SK-N-MC (cell line): ENCODE measurements around the gene COQ6.
"Not testable (repeated sequence)": the region's sequence is repeated elsewhere in the genome, so short reads cannot be mapped to it uniquely, and the experiment has no call there.

Experiments used
- DNase-seq: peaks from one replicate; pipeline ENCODE4 v3.0.0-alpha.2; 2011; ENCODE audit warnings: low read depth, low spot score
- H3K27ac ChIP-seq: fragments of 200-600 bp; sonication (generic); 2 replicates; pipeline ENCODE4 v1.5.1; 2016; ENCODE audit warnings: mixed run types
- H3K36me3 ChIP-seq: fragments of 200-600 bp; sonication (generic); 2 replicates; pipeline ENCODE4 v1.6.1; 2017; ENCODE audit warnings: antibody characterized with exemption, low read length, mixed read lengths; ENCODE audit not compliant: insufficient read depth
- H3K4me3 ChIP-seq: fragments of 200-600 bp; sonication (generic); 2 replicates; pipeline ENCODE4 v1.5.1; 2016
- H3K9ac ChIP-seq: fragments of 200-600 bp; sonication (generic); 2 replicates; pipeline ENCODE4 v1.8.0; 2017; ENCODE audit warnings: mixed run types, mixed read lengths; ENCODE audit not compliant: insufficient read length
- H3K9me3 ChIP-seq: fragments of 200-600 bp; sonication (generic); 2 replicates; pipeline ENCODE4 v1.6.1; 2017; ENCODE audit warnings: low read depth, mild to moderate bottlenecking, antibody characterized with exemption, low read length, moderate library complexity, mixed read lengths
- EZH2 ChIP-seq: fragments of 200-600 bp; sonication (generic); IDR thresholded peaks from one replicate; pipeline ENCODE4 v1.6.1; 2017; ENCODE audit warnings: antibody characterized with exemption
- FOXP2 ChIP-seq: optimal IDR thresholded peaks from 2 replicates; pipeline ENCODE3; 2011; ENCODE audit warnings: mild to moderate bottlenecking, moderate library complexity; ENCODE audit not compliant: insufficient read depth; ENCODE audit errors: extremely low read length, control extremely low read depth
- POLR2AphosphoS5 ChIP-seq: IDR thresholded peaks from 2 replicates; pipeline ENCODE4 v1.6.1; 2012; ENCODE audit warnings: mild to moderate bottlenecking, low read depth, low read length, borderline replicate concordance

COQ6 gene

DNA sequence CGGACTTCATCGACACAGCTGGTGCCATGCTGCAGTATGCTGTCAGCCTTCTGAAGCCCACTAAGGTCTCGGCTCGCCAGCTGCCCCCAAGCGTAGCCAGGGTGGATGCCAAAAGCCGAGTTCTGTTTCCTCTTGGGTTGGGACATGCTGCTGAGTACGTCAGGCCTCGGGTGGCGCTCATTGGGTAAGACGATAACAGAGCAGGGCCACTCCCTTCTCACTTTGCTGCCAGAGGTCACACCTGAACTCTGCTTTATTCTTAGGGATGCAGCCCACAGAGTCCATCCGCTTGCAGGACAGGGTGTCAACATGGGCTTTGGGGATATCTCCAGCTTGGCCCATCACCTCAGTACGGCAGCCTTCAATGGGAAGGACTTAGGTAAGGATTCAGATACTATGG is 11.1 kb downstream of the COQ6 start:
- Histone ChIP-seq H3K36me3 (peaks cover 43% of the 10 kb centered on the region), H3K9me3 (no peaks in the 10 kb centered on the region), H3K4me3 (no peak overlapping the region), H3K27ac (no peak overlapping the region), H3K9ac (no peak overlapping the region)
- no peak for TF ChIP-seq FOXP2
- TF ChIP-seq POLR2AphosphoS5: no peak
- TF ChIP-seq EZH2: no peak
- no peak for DNase-seq

DNA sequence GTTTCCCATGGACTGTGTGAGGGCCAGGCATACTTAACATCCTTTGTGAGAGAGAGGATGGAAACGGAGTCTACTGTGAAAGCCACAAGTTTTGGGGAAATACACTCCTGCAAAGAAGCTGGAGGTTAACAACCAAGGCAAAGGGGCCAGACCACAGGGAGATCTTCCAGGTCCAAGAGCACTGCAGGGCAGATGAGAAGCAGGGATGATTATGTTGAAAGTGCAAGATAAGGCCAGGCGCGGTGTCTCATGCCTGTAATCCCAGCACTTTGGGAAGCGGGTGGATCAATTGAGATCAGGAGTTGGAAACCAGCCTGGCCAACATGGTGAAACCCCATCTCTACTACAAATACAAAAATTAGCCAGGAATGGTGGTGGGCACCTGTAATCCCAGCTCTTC is 15.1 kb downstream of the COQ6 start:
- no peak for DNase-seq
- Histone ChIP-seq H3K4me3 (no peak overlapping the region), H3K36me3 (peaks cover 32% of the 10 kb centered on the region; the same call in 1 of the 2 replicates), H3K9ac (no peak overlapping the region), H3K27ac (no peak overlapping the region), H3K9me3 (no peaks in the 10 kb centered on the region)
- TF ChIP-seq FOXP2 (no peak), EZH2 (no peak), POLR2AphosphoS5 (no peak)

DNA sequence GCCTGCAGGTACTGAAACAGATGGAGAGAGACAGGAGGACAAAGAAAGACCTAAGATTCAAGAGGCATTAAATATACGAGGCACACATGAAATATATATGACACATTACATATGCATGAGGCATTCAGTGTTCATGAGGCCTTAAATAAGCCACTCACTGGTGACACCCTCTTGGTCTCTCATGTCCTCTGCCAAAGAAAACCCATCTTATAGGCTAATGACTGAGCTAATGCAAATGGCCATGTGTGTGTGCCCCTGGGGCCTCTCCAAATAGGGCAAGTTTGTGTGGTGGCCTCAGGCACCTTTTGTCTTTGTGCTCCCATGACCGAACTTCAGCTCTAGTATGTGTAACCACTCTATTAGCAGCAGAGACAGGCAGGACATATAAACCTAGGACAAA is 18.8 kb downstream of the COQ6 start:
- no peak for DNase-seq
- Histone ChIP-seq H3K27ac (no peak overlapping the region), H3K36me3 (peaks cover 9% of the 10 kb centered on the region; the same call in 1 of the 2 replicates), H3K9ac (no peak overlapping the region), H3K4me3 (no peak overlapping the region), H3K9me3 (no peaks in the 10 kb centered on the region)
- TF ChIP-seq EZH2 (no peak), POLR2AphosphoS5 (no peak), FOXP2 (no peak)

- Histone ChIP-seq H3K4me3 (no peak overlapping the region), H3K9me3 (no peaks in the 10 kb centered on the region), H3K9ac (no peak overlapping the region), H3K27ac (no peak overlapping the region), H3K36me3 (peaks cover 5% of the 10 kb centered on the region; the same call in 1 of the 2 replicates)
- TF ChIP-seq POLR2AphosphoS5 (no peak), FOXP2 (no peak), EZH2 (no peak)
- no peak for DNase-seq
These were observed 23.4 kb downstream of the COQ6 start for GRCh38 chr14:73973497-73973896.

- TF ChIP-seq POLR2AphosphoS5 (no peak), EZH2 (no peak), FOXP2 (no peak)
- DNase-seq: no peak
- no peak overlapping the region for H3K4me3 ChIP-seq
These were observed 26.0 kb downstream of the COQ6 start for GRCh38 chr14:73976125-73976524.

DNA sequence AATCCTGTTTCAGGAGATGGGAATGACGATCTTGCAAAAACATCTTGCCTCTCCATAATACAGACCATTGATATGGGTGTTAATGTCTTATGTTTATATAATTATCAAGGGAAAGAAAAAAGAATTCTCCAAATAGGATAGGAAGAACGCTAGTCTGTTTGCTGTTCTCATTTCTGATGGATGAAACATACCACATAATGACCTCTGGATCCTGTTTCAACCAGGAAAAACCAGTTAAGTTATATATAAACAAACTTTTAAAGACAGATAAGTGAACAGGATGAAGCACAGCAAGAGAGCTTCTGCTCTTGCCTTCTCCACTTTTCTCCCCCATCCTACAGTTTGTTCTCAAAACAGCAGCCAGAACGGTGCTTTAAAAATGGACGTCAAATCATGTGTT is 27.8 kb downstream of the COQ6 start:
- no peak overlapping the region for H3K9ac ChIP-seq
- no peak overlapping the region for H3K4me3 ChIP-seq
- no peaks in the 10 kb centered on the region for H3K9me3 ChIP-seq
- no peak for DNase-seq
- no peak overlapping the region for H3K27ac ChIP-seq
- H3K36me3 ChIP-seq: no peaks in the 10 kb centered on the region
- TF ChIP-seq FOXP2 (no peak), POLR2AphosphoS5 (no peak), EZH2 (no peak)

More at GRCh38 chr14:73976125-73976524, 26.0 kb downstream of the COQ6 start:
- no peak overlapping the region for H3K27ac ChIP-seq
- H3K36me3 ChIP-seq: no peaks in the 10 kb centered on the region
- H3K9me3 ChIP-seq: no peaks in the 10 kb centered on the region
- H3K9ac ChIP-seq: no peak overlapping the region

- H3K9ac ChIP-seq: no peak overlapping the region
- no peak overlapping the region for H3K27ac ChIP-seq
- no peaks in the 10 kb centered on the region for H3K9me3 ChIP-seq
- TF ChIP-seq EZH2 (no peak), FOXP2 (no peak), POLR2AphosphoS5 (no peak)
- DNase-seq: no peak
- H3K36me3 ChIP-seq: peaks cover 3% of the 10 kb centered on the region; the same call in 1 of the 2 replicates
- no peak overlapping the region for H3K4me3 ChIP-seq
These were observed 38.0 kb downstream of the COQ6 start for GRCh38 chr14:73988065-73988464.

DNA sequence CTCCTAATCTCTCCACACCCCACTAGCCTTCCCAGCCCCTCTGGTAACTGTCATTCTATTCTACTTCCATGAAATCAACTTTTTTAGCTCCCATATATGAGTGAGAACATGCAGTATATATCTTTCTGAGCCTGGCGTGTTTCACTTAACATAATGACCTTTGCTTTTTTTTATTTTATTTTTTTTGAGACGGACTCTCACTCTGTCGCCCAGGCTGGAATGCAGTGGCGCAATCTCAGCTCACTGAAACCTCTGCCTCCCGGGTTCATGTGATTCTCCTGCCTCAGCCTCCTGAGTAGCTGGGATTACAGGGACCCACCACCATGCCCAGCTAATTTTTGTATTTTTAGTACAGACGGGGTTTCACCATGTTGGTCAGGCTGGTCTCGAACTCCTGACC is 38.6 kb downstream of the COQ6 start:
- DNase-seq, H3K4me3 ChIP-seq, H3K36me3 ChIP-seq, H3K27ac ChIP-seq, H3K9ac ChIP-seq, H3K9me3 ChIP-seq: not testable (repeated sequence)

DNA sequence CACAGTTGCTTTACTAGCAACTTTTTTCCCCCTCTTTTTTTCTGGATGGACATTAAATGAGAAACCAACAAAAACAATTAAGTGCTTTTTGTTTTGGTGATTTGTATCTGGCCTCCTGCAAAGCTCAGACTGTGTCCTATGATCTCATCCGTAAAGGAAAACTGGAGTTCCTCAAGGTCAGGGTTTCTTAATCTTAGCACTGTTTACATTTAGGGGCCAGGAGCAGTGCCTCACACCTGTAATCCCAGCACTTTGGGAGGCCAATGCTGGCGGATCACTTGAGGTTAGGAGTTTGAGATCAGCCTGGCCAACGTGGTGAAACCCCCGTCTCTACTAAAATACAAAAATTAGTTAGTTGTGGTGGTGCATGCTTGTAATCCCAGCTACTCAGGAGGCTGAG is 41.0 kb downstream of the COQ6 start:
- Histone ChIP-seq H3K27ac (no peak overlapping the region), H3K9ac (no peak overlapping the region), H3K36me3 (peaks cover 3% of the 10 kb centered on the region; the same call in 1 of the 2 replicates), H3K9me3 (no peaks in the 10 kb centered on the region), H3K4me3 (no peak overlapping the region)
- no peak for DNase-seq
- no peak for TF ChIP-seq EZH2

DNA sequence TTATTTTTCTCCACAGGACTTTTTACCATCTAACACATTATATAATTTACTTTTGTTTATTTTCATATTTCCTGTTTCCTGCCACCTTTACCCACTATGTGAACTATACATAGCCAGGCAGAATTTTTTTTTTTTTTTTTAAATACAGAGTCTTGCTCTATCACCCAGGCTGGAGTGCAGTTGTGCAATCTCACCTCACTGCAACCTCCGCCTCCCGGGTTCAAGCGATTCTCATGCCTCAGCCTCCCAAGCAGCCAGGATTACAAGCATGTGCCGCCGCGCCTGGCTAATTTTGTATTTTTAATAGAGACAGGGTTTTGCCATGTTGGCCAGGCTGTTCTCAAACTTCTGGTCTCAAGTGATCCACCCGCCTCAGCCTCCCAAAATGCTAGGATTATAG is 44.8 kb downstream of the COQ6 start:
- H3K27ac ChIP-seq, H3K36me3 ChIP-seq, DNase-seq, H3K4me3 ChIP-seq, H3K9me3 ChIP-seq, H3K9ac ChIP-seq: not testable (repeated sequence)
